Esophagus muscularis mucosa (tissue), 4 donors: ENCODE data around the gene PLEKHA8. TPM values are rescaled to one million over a fixed set of nuclear protein-coding genes. Genes with fewer than 3 reads are reported as not detected.

ENCODE experiments used
- DNase-seq: peaks from one replicate; pipeline ENCODE4 v3.0.0-alpha.2; 2017; ENCODE audit errors: extremely low spot score
- H3K27ac ChIP-seq, 4 donors: fragments of 200-600 bp; sonication (generic); replicated peaks in 1 of 4; 1 replicate in 3 of 4; 2 replicates in 1 of 4; pipeline ENCODE4 v1.5.1; 2016 to 2019; ENCODE audit warnings: mild to moderate bottlenecking in 1 of 4
- H3K27me3 ChIP-seq, 4 donors: fragments of 200-600 bp; sonication (generic); one replicate each; pipeline versions ENCODE4 v1.5.1 to v1.6.0; 2016 to 2019
- H3K36me3 ChIP-seq, 4 donors: fragments of 200-600 bp; sonication (generic); one replicate each; pipeline ENCODE4 v1.5.1; 2016 to 2019
- H3K4me1 ChIP-seq, 4 donors: fragments of 200-600 bp; sonication (generic); one replicate each; pipeline ENCODE4 v1.5.1; 2016 to 2019
- H3K4me3 ChIP-seq, 4 donors: fragments of 200-600 bp; sonication (generic); 1 replicate in 2 of 4; 2 replicates in 2 of 4; pipeline ENCODE4 v1.5.1; 2016 to 2019; ENCODE audit warnings: mild to moderate bottlenecking in 4 of 4, moderate library complexity in 1 of 4
- H3K9me3 ChIP-seq, 4 donors: fragments of 200-600 bp; sonication (generic); 1 replicate in 3 of 4; 2 replicates in 1 of 4; pipeline ENCODE4 v1.5.1; 2016 to 2019
- EP300 ChIP-seq: sonication (generic); formaldehyde crosslinking; IDR thresholded peaks from one replicate; pipeline ENCODE4 v1.6.1; 2017; ENCODE audit warnings: antibody characterized with exemption
- POLR2A ChIP-seq: fragments of 450-650 bp; IDR thresholded peaks from one replicate; pipeline ENCODE4 v1.6.1; 2017; ENCODE audit warnings: antibody characterized with exemption, moderate library complexity, mild to moderate bottlenecking, low read depth
- POLR2AphosphoS5 ChIP-seq, 2 donors: sonication (generic); formaldehyde crosslinking; IDR thresholded peaks; one replicate each; pipeline ENCODE4 v1.6.1; 2017; ENCODE audit warnings: antibody characterized with exemption in 2 of 2
- WGBS: methylation state at CpG from one replicate; pipeline ENCODE4 v1.1.5; 2018; 5-methylcytosine and 5-hydroxymethylcytosine counted together
- intact Hi-C: fragments of 100-400 bp; cut with DNase I; formaldehyde crosslinking; loops from one replicate; pipeline ENCODE4 v1.15.1; 2023
- total RNA-seq, 4 donors: library from RNA; depleted of rRNA; stranded (reverse); fragments of >200 nt; gene quantifications; one replicate each; pipeline versions ENCODE4 v1.1.0 to v1.2.1, GENCODE V29; 2016
- TF ChIP-seq, protein P1 (sequence below), 3 experiments: fragments of 200-600 bp in 2 of 3; fragments of 450-650 bp in 1 of 3; sonication (generic) in 2 of 3; IDR thresholded peaks; one replicate each; pipeline ENCODE4 v1.5.1; 2017 to 2019; ENCODE audit warnings: antibody characterized with exemption in 3 of 3, mild to moderate bottlenecking in 2 of 3, moderate library complexity in 1 of 3

The PLEKHA8 gene
- total RNA-seq, 4 donors from 2014 or later: 6.6 to 11.9 (median 10.2) TPM

DNA sequence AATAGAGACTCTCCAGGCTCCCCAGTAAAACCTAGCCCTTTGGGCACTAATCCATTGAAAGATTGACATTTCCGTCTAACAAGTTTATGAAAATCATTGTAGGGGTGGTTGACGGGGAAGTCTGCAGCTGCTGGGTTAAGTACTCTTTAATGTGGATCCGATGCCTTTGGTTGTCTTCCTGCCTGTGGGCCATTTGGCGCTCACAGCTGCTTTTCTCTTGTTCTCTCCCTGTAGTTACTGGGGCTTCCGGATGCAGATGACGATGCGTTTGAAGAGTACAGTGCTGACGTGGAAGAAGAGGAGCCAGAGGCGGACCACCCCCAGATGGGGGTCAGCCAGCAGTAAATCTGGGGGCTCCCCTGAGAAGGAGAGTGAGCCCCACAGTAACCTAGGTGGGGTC is 129.0 kb downstream of the PLEKHA8 start:
- H3K27ac ChIP-seq: no peak overlapping the region
- peaks cover 0 to 77% (median 35%) of the 10 kb centered on the region in 4 donors for H3K36me3 ChIP-seq
- no peaks in the 10 kb centered on the region for H3K9me3 ChIP-seq
- no peaks in the 10 kb centered on the region for H3K27me3 ChIP-seq
- peaks cover 3 to 28% (median 19%) of the 10 kb centered on the region in 4 donors for H3K4me1 ChIP-seq
- H3K4me3 ChIP-seq: no peak overlapping the region
- 87% methylated on average over 9 of the region's 9 CpGs for WGBS
- intact Hi-C loops: no loop called here
- TF ChIP-seq, protein P1, sequence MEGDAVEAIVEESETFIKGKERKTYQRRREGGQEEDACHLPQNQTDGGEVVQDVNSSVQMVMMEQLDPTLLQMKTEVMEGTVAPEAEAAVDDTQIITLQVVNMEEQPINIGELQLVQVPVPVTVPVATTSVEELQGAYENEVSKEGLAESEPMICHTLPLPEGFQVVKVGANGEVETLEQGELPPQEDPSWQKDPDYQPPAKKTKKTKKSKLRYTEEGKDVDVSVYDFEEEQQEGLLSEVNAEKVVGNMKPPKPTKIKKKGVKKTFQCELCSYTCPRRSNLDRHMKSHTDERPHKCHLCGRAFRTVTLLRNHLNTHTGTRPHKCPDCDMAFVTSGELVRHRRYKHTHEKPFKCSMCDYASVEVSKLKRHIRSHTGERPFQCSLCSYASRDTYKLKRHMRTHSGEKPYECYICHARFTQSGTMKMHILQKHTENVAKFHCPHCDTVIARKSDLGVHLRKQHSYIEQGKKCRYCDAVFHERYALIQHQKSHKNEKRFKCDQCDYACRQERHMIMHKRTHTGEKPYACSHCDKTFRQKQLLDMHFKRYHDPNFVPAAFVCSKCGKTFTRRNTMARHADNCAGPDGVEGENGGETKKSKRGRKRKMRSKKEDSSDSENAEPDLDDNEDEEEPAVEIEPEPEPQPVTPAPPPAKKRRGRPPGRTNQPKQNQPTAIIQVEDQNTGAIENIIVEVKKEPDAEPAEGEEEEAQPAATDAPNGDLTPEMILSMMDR (IDR thresholded peaks at IDR 0.05): no peak
- DNase-seq: no peak

DNA sequence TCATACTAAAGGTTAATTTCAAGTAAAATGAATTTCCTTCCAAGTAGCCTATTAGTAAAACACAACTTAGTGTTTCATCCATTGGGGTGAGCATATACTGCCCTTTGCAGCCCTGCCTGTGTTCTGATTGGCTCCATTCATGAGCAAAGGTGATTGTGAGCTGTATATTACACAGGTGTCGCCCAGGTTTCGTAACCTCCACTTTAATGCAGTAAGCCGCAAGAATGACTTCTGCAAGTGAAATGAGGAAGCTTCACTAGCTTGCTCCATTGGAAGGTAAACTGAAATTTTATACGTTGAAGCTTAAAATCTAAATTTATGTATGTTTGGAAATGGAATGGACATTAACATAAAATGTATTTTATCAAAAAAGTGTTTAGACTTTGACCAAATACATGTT is 131.0 kb downstream of the PLEKHA8 start:
- Histone ChIP-seq H3K4me1 (peaks cover 17 to 48% (median 39%) of the 10 kb centered on the region in 4 donors), H3K27me3 (no peaks in the 10 kb centered on the region), H3K9me3 (no peaks in the 10 kb centered on the region), H3K36me3 (peaks cover 0 to 58% (median 16%) of the 10 kb centered on the region in 4 donors), H3K4me3 (no peak overlapping the region), H3K27ac (peak overlapping the region in 1 of 4 donors; percentile 52)
- intact Hi-C loops: no loop called here
- no peak for DNase-seq
- 78% methylated on average over 4 of the region's 4 CpGs for WGBS
- TF ChIP-seq POLR2AphosphoS5 (IDR thresholded peaks at IDR 0.05): no peak
- TF ChIP-seq EP300: no peak
- TF ChIP-seq, protein P1 (IDR thresholded peaks at IDR 0.05): no peak
- TF ChIP-seq POLR2A: no peak

DNA sequence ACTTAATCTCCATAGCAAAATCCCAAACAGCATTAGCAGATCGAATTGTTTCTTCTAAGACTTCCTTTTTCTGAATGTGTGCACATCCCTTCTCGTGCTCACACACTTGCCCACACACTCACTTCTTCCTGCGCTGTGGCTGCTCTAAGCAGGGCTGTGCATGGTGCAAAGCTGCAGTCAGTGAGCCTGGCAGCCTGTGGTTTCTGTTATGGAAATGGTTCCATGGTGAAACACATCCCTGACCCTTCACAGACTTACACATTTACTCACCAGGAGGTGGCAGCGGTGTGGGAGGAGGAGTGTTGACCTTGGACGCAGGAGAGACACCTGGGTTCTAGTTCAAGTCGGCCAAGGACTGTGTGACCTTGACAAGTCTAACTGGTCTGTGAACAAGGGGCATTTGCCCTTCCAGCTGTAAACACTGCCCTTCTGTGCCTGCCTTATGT is 131.5 kb downstream of the PLEKHA8 start:
- 50% methylated on average over 6 of the region's 6 CpGs for WGBS

DNA sequence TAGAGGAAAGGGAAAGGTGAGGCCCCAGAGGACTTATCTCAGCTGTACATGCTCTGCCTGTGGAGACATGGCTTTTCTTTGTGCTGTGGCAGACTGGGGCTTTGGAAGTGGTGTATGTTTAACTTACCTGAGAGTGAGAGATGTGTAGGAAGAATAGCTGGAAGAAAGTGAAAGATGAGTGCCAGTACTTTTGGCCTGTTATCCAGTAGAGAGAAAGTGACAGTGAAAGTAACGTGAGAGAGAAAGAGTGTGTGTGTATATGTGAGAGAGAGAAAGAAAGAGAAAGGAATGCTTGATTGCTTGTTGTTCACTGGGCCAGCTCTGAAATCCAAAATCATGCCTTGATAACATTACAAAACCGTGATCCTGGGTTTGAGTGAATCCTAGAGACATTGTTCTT is 132.1 kb downstream of the PLEKHA8 start:
- peaks cover 19 to 59% (median 50%) of the 10 kb centered on the region in 4 donors for H3K4me1 ChIP-seq
- H3K27ac ChIP-seq: peak overlapping the region in 3 of 4 donors; percentile 32 to 52 (median 50)
- WGBS: 75% methylated on average over 2 of the region's 2 CpGs
- no peaks in the 10 kb centered on the region for H3K9me3 ChIP-seq
- TF ChIP-seq EP300: no peak
- TF ChIP-seq POLR2AphosphoS5 (IDR thresholded peaks at IDR 0.05): no peak
- TF ChIP-seq POLR2A: no peak
- TF ChIP-seq, protein P1 (IDR thresholded peaks at IDR 0.05): no peak
- H3K27me3 ChIP-seq: no peaks in the 10 kb centered on the region
- peaks cover 0 to 46% (median 13%) of the 10 kb centered on the region in 4 donors for H3K36me3 ChIP-seq
- DNase-seq: no peak
- no peak overlapping the region for H3K4me3 ChIP-seq
- intact Hi-C loops: loop anchor here (10.0 kb wide), 1 partner anchor 114 kb away; no protein-coding TSS in a partner anchor

More for the DNA sequence above, 131.5 kb downstream of the PLEKHA8 start:
- no peak for DNase-seq
- H3K36me3 ChIP-seq: peaks cover 0 to 52% (median 13%) of the 10 kb centered on the region in 4 donors
- no peaks in the 10 kb centered on the region for H3K9me3 ChIP-seq
- intact Hi-C loops: loop anchor here (10.0 kb wide), 1 partner anchor 115 kb away; no protein-coding TSS in a partner anchor
- no peaks in the 10 kb centered on the region for H3K27me3 ChIP-seq
- TF ChIP-seq EP300: no peak
- no peak for TF ChIP-seq POLR2A
- TF ChIP-seq, protein P1 (IDR thresholded peaks at IDR 0.05): peak in 1 of 3 experiments; percentile 14
- peak in 1 of 2 donors; percentile 15 for TF ChIP-seq POLR2AphosphoS5 (IDR thresholded peaks at IDR 0.05)
- H3K27ac ChIP-seq: peak overlapping the region in 3 of 4 donors; percentile 32 to 52 (median 50)
- H3K4me1 ChIP-seq: peaks cover 19 to 53% (median 45%) of the 10 kb centered on the region in 4 donors
- no peak overlapping the region for H3K4me3 ChIP-seq

DNA sequence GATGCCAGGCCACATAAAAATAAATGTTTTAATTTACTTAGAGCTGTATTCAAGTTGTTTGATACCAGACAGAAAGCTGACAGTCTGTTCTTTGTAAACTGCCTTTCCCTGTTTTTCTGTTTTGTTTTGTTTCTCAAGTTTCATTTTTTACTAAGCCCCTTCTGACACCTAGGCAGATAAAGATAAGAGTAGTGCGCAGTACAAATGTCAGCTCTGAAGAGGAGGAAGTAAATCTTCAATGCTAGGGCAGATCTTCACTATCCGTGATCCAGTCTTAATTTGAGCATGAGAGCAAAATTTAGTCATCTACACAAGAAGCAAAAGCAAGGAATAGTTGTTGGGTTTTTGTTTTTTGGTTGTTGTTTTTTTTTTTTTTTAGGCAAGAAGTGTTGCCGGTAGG is 133.9 kb downstream of the PLEKHA8 start:
- intact Hi-C loops: loop anchor here (10.0 kb wide), 1 partner anchor 113 kb away; no protein-coding TSS in a partner anchor
- H3K27me3 ChIP-seq: no peaks in the 10 kb centered on the region
- TF ChIP-seq, protein P1 (IDR thresholded peaks at IDR 0.05): no peak
- no peak for TF ChIP-seq EP300
- TF ChIP-seq POLR2AphosphoS5 (IDR thresholded peaks at IDR 0.05): no peak
- TF ChIP-seq POLR2A: no peak
- peaks cover 19 to 61% (median 51%) of the 10 kb centered on the region in 4 donors for H3K4me1 ChIP-seq
- 65% methylated on average over 3 of the region's 3 CpGs for WGBS
- no peak for DNase-seq
- H3K4me3 ChIP-seq: no peak overlapping the region
- no peaks in the 10 kb centered on the region for H3K9me3 ChIP-seq
- H3K27ac ChIP-seq: no peak overlapping the region
- peaks cover 0 to 49% (median 12%) of the 10 kb centered on the region in 4 donors for H3K36me3 ChIP-seq
